GM12878 (cell line): ENCODE data around the gene LAP3. TPM values are rescaled to one million over a fixed set of nuclear protein-coding genes. Genes with fewer than 3 reads are reported as not detected.

Experiments
- ATAC-seq: fragments of 200-7000 bp; cut with Tn5 transposase; 3 replicates; pipeline ENCODE4 v1.9.1; 2020; ENCODE audit warnings: mild to moderate bottlenecking, moderate library complexity
- BruUV-seq: library from RNA; stranded (reverse); fragments of 400-500 nt; replicated peaks from 2 replicates; lab custom pipeline; 2021; lab: Mats Ljungman, UMichigan
- CTCF ChIA-PET: fragments of 300-600 bp; sonication (Branson Sonifier 250); formaldehyde crosslinking; extraction: SDS; loops from one replicate; lab custom pipeline; 2021; ENCODE audit warnings: inconsistent platforms; lab: Yijun Ruan, JAX
- POLR2A ChIA-PET: fragments of 350-600 bp; formaldehyde crosslinking; extraction: SDS; loops from one replicate; lab custom pipeline; 2021; ENCODE audit warnings: inconsistent platforms; lab: Charles Lee
- RAD21 ChIA-PET: fragments of 300-600 bp; sonication (Branson Sonifier 250); formaldehyde crosslinking; loops from one replicate; lab custom pipeline; 2023; ENCODE audit warnings: antibody characterized with exemption; ENCODE audit not compliant: unreplicated experiment; lab: Charles Lee
- SMC1A ChIA-PET: fragments of 300-600 bp; sonication (Branson Sonifier 250); formaldehyde crosslinking; loops from one replicate; lab custom pipeline; 2023; ENCODE audit not compliant: unreplicated experiment, uncharacterized antibody; lab: Charles Lee
- DNase-seq: peaks from one replicate; pipeline ENCODE4 v3.0.0-alpha.2; 2011; ENCODE audit warnings: low read depth, low spot score
- FAIRE-seq: peaks from 3 replicates; lab custom pipeline; 2011; peaks lifted over from hg19 to GRCh38; lab: Jason Lieb, UNC
- H2AFZ ChIP-seq: 2 replicates; pipeline ENCODE4 v1.6.0; 2011; ENCODE audit warnings: low read depth, low read length, control low read depth; ENCODE audit not compliant: control insufficient read depth
- H3K27ac ChIP-seq: 2 replicates; pipeline ENCODE4 v1.5.1; 2011; ENCODE audit warnings: control low read depth; ENCODE audit not compliant: control insufficient read depth, insufficient read depth
- H3K27me3 ChIP-seq, 2 experiments: replicated peaks in 1 of 2; 2 replicates each; pipeline versions ENCODE4 v1.6.0 to v1.6.1; 2011; ENCODE audit warnings: low read length in 1 of 2; ENCODE audit not compliant: control insufficient read depth in 2 of 2, insufficient read depth in 2 of 2
- H3K36me3 ChIP-seq, 2 experiments: 2 replicates each; pipeline ENCODE4 v1.5.1; 2011; ENCODE audit warnings: low read length in 1 of 2; ENCODE audit not compliant: control insufficient read depth in 2 of 2, insufficient read depth in 2 of 2
- H3K4me1 ChIP-seq: 2 replicates; pipeline ENCODE4 v1.6.1; 2011; ENCODE audit warnings: mild to moderate bottlenecking, low read length, moderate library complexity, mixed read lengths; ENCODE audit not compliant: control insufficient read depth, insufficient read depth
- H3K4me2 ChIP-seq: 2 replicates; pipeline ENCODE4 v1.6.0; 2011; ENCODE audit warnings: control low read depth; ENCODE audit not compliant: control insufficient read depth, insufficient read depth
- H3K4me3 ChIP-seq: fragments of 200-600 bp; sonication (generic); 2 replicates; pipeline ENCODE4 v1.5.1; 2016
- H3K79me2 ChIP-seq: 2 replicates; pipeline ENCODE4 v1.6.0; 2011; ENCODE audit warnings: low read length; ENCODE audit not compliant: control insufficient read depth, insufficient read depth
- H3K9ac ChIP-seq: 2 replicates; pipeline ENCODE4 v1.8.0; 2011; ENCODE audit warnings: low read length, control low read depth, mixed read lengths; ENCODE audit not compliant: control insufficient read depth, insufficient read depth
- H3K9me3 ChIP-seq: replicated peaks from 3 replicates; pipeline ENCODE4 v1.5.1; 2011; ENCODE audit warnings: mild to moderate bottlenecking, low read length; ENCODE audit not compliant: control insufficient read depth, insufficient read depth
- H4K20me1 ChIP-seq: 2 replicates; pipeline ENCODE4 v1.6.0; 2011; ENCODE audit not compliant: control insufficient read depth, insufficient read depth
- ATF2 ChIP-seq: IDR thresholded peaks from 2 replicates; pipeline ENCODE4 v1.6.1; 2012; ENCODE audit warnings: low read length, inconsistent platforms
- BCL3 ChIP-seq: IDR thresholded peaks from 2 replicates; pipeline ENCODE4 v1.6.1; 2011; ENCODE audit warnings: borderline replicate concordance, low read depth, mild to moderate bottlenecking, moderate library complexity, low read length; ENCODE audit not compliant: insufficient read depth, poor library complexity, severe bottlenecking
- BRCA1 ChIP-seq: IDR thresholded peaks from 2 replicates; pipeline ENCODE4 v1.6.1; 2011; ENCODE audit warnings: low read depth, low read length, improper control_type of control experiment
- CBX3 ChIP-seq: fragments of 200-600 bp; sonication (generic); IDR thresholded peaks from 2 replicates; pipeline ENCODE4 v1.6.1; 2016; ENCODE audit warnings: low read depth, borderline replicate concordance
- EGR1 ChIP-seq, 2 experiments: IDR thresholded peaks; 1 replicate in 1 of 2; 2 replicates in 1 of 2; pipeline ENCODE4 v1.6.1; 2011 to 2012; ENCODE audit warnings: low read depth in 2 of 2, low read length in 2 of 2, borderline replicate concordance in 1 of 2, mild to moderate bottlenecking in 1 of 2, moderate library complexity in 1 of 2
- NR2C1 ChIP-seq: fragments of 450-650 bp; IDR thresholded peaks from 2 replicates; pipeline ENCODE4 v1.6.1; 2017; ENCODE audit warnings: antibody characterized with exemption, mild to moderate bottlenecking, moderate library complexity
- NR2C2 ChIP-seq: IDR thresholded peaks from 2 replicates; pipeline ENCODE4 v1.6.1; 2011; ENCODE audit warnings: borderline replicate concordance, low read depth; ENCODE audit not compliant: control insufficient read depth, insufficient read length
- PBX3 ChIP-seq: IDR thresholded peaks from 2 replicates; pipeline ENCODE4 v1.6.1; 2011; ENCODE audit warnings: mild to moderate bottlenecking, low read depth, low read length, moderate library complexity; ENCODE audit not compliant: insufficient replicate concordance
- POLR2AphosphoS5 ChIP-seq: IDR thresholded peaks from 2 replicates; pipeline ENCODE4 v1.6.1; 2011; ENCODE audit warnings: mild to moderate bottlenecking, low read length, inconsistent platforms
- SKIL ChIP-seq: fragments of 450-650 bp; IDR thresholded peaks from 2 replicates; pipeline ENCODE4 v1.6.1; 2017; ENCODE audit warnings: mild to moderate bottlenecking, low read depth, inconsistent platforms; ENCODE audit not compliant: poor library complexity, severe bottlenecking
- STAT1 ChIP-seq: fragments of 450-650 bp; conservative IDR thresholded peaks from 2 replicates; pipeline ENCODE4 v1.6.1; 2014; ENCODE audit warnings: antibody characterized with exemption, mild to moderate bottlenecking
- TARDBP ChIP-seq: IDR thresholded peaks from 2 replicates; pipeline ENCODE4 v1.6.1; 2016; ENCODE audit warnings: borderline replicate concordance
- WGBS: methylation state at CpG from one replicate; pipeline ENCODE4 v1.1.6; 2016; ENCODE audit warnings: low lambda C conversion rate; ENCODE audit not compliant: insufficient replicate concordance, insufficient coverage; ENCODE audit errors: missing lambda C conversion rate; 5-methylcytosine and 5-hydroxymethylcytosine counted together
- in situ Hi-C: fragments of 300-500 bp; cut with MboI; formaldehyde crosslinking; loops from 9 replicates; pipeline ENCODE4 v1.14.3; 2018; ENCODE audit warnings: mixed read lengths
- intact Hi-C: fragments of 100-400 bp; cut with micrococcal nuclease; formaldehyde crosslinking; loops from one replicate; pipeline ENCODE4 v1.14.2; 2022; ENCODE audit not compliant: unreplicated experiment
- polyA plus RNA-seq, 11 experiments: library from polyadenylated mRNA; depleted of rRNA in 4 of 11; unstranded in 6 of 11; stranded (reverse) in 5 of 11; fragments of >200 nt; fragmentation: Nextera tagmentation in 4 of 11; fragmentation: Illumina TruSeq in 1 of 11; extraction: Ambion mirVana in 4 of 11; extraction: Trizol in 1 of 11; gene quantifications; 1 replicate in 1 of 11; 2 replicates in 10 of 11; pipeline versions ENCODE4 v1.2.1 to v1.2.3, GENCODE V29; 2011 to 2016; ENCODE audit warnings: inconsistent platforms in 2 of 11, missing spikeins in 2 of 11, low read depth in 1 of 11
- total RNA-seq, 4 experiments: library from RNA; depleted of rRNA in 3 of 4; stranded (reverse); fragments of >200 nt in 3 of 4; fragmentation: Illumina TruSeq in 1 of 4; extraction: Trizol in 1 of 4; gene quantifications; 2 replicates each; pipeline versions ENCODE4 v1.2.1 to v1.2.3, GENCODE V29; 2013 to 2021

LAP3 gene
- total and polyA plus RNA-seq, 10 of the 15 experiments (the other 5 are each of a cell fraction or from before 2014, with no cell fraction given) = 134 to 249 (median 204) TPM

- intact Hi-C loops (no loop called here), in situ Hi-C loops (no loop called here)
- Histone ChIP-seq H3K27me3 (no peaks in the 10 kb centered on the region), H2AFZ (no peak overlapping the region), H3K27ac (no peak overlapping the region), H3K9me3 (no peaks in the 10 kb centered on the region), H3K79me2 (peaks cover 20% of the 10 kb centered on the region), H3K4me1 (peaks cover 21% of the 10 kb centered on the region), H3K4me2 (no peak overlapping the region), H3K36me3 (peaks cover 7 to 64% of the 10 kb centered on the region in 2 experiments), H3K4me3 (no peak overlapping the region), H3K9ac (no peak overlapping the region), H4K20me1 (peaks cover 4% of the 10 kb centered on the region; the same call in 1 of the 2 replicates)
- ATAC-seq (no peak), FAIRE-seq (no peak), DNase-seq (no peak)
- ChIA-PET SMC1A (no interaction called here), POLR2A (no interaction called here), CTCF (no interaction called here), RAD21 (no interaction called here)
- 100% methylated on average over 3 of the region's 3 CpGs for WGBS
- TF ChIP-seq BRCA1 (no peak), CBX3 (no peak), TARDBP (no peak), NR2C1 (no peak), PBX3 (no peak), EGR1 (IDR thresholded peaks at IDR 0.05; ENCODE audit: borderline replicate concordance in 1 of 2, low read depth in 2 of 2, low read length in 2 of 2) (no peak), NR2C2 (no peak), STAT1 (no peak), ATF2 (no peak), POLR2AphosphoS5 (no peak), SKIL (no peak), BCL3 (no peak)
- no TSS peak for BruUV-seq
Measured at GRCh38 chr4:17589355-17589754, 12.4 kb downstream of the LAP3 start.
